Endothelial cell of umbilical vein (primary cell): ENCODE results near the gene RSRC1. TPM values are rescaled to one million over a fixed set of nuclear protein-coding genes. Genes with fewer than 3 reads are reported as not detected.

Experiments used
- BruUV-seq: library from RNA; stranded (reverse); fragments of 400-500 nt; replicated peaks from 2 replicates; lab custom pipeline; 2021; lab: Mats Ljungman, UMichigan
- CTCF ChIA-PET: fragments of 300-600, 350-600 bp; sonication (Branson Sonifier 250); formaldehyde crosslinking; loops from one replicate; lab custom pipeline; 2021; ENCODE audit warnings: antibody characterized with exemption, inconsistent platforms; lab: Charles Lee
- POLR2A ChIA-PET: fragments of 300-600, 350-600 bp; sonication (Branson Sonifier 250); formaldehyde crosslinking; loops from one replicate; lab custom pipeline; 2021; ENCODE audit warnings: antibody characterized with exemption, inconsistent platforms; lab: Charles Lee
- DNase-seq: peaks from one replicate; pipeline ENCODE4 v3.0.0-alpha.2; 2011; ENCODE audit warnings: low read depth, low spot score
- FAIRE-seq: peaks from 2 replicates; lab custom pipeline; 2011; peaks lifted over from hg19 to GRCh38; lab: Jason Lieb, UNC
- H2AFZ ChIP-seq: 2 replicates; pipeline ENCODE4 v1.6.0; 2012; ENCODE audit warnings: low read depth, low read length, control low read depth, inconsistent platforms
- H3K27ac ChIP-seq: 2 replicates; pipeline ENCODE4 v1.5.1; 2011; ENCODE audit warnings: low read depth, mild to moderate bottlenecking, control low read depth, low read length, moderate library complexity; ENCODE audit not compliant: insufficient read depth
- H3K27me3 ChIP-seq, 2 experiments: 2 replicates each; pipeline versions ENCODE4 v1.6.0 to v1.6.1; 2011; ENCODE audit warnings: low read length in 2 of 2, mixed read lengths in 1 of 2; ENCODE audit not compliant: control insufficient read depth in 2 of 2, insufficient read depth in 2 of 2
- H3K36me3 ChIP-seq, 2 experiments: 2 replicates in 1 of 2; 3 replicates in 1 of 2; pipeline ENCODE4 v1.5.1; 2011; ENCODE audit warnings: low read length in 2 of 2, mild to moderate bottlenecking in 1 of 2, moderate library complexity in 1 of 2; ENCODE audit not compliant: control insufficient read depth in 2 of 2, insufficient read depth in 2 of 2; ENCODE audit errors: extremely low read depth in 1 of 2
- H3K4me1 ChIP-seq: 3 replicates; pipeline ENCODE4 v1.5.1; 2011; ENCODE audit warnings: mild to moderate bottlenecking, low read length; ENCODE audit not compliant: control insufficient read depth, insufficient read depth; ENCODE audit errors: extremely low read depth
- H3K4me2 ChIP-seq: 2 replicates; pipeline ENCODE4 v1.6.1; 2011; ENCODE audit warnings: low read length, control low read depth, mixed read lengths; ENCODE audit not compliant: insufficient read depth
- H3K4me3 ChIP-seq, 3 experiments: fragments of 200-600 bp in 1 of 3; sonication (generic), shearing (Covaris generic) in 1 of 3; replicated peaks in 1 of 3; 2 replicates each; pipeline ENCODE4 v1.5.1; 2011 to 2016; ENCODE audit warnings: control low read depth in 3 of 3, low read length in 3 of 3, mild to moderate bottlenecking in 2 of 3, inconsistent platforms in 1 of 3, low read depth in 1 of 3, moderate library complexity in 1 of 3; ENCODE audit not compliant: insufficient read depth in 1 of 3
- H3K79me2 ChIP-seq: 2 replicates; pipeline ENCODE4 v1.6.0; 2012; ENCODE audit warnings: low read length, inconsistent platforms; ENCODE audit not compliant: control insufficient read depth, insufficient read depth
- H3K9ac ChIP-seq: replicated peaks from 2 replicates; pipeline ENCODE3; 2011; ENCODE audit warnings: low read length, control low read depth; ENCODE audit not compliant: insufficient read depth; ENCODE audit errors: extremely low read depth
- H3K9me1 ChIP-seq: replicated peaks from 3 replicates; pipeline ENCODE4 v1.6.0; 2011; ENCODE audit warnings: mild to moderate bottlenecking, low read length; ENCODE audit not compliant: control insufficient read depth, insufficient read depth; ENCODE audit errors: extremely low read depth
- H3K9me3 ChIP-seq: replicated peaks from 2 replicates; pipeline ENCODE4 v1.5.1; 2012; ENCODE audit warnings: low read length, inconsistent platforms; ENCODE audit not compliant: control insufficient read depth, insufficient read depth
- H4K20me1 ChIP-seq: replicated peaks from 2 replicates; pipeline ENCODE3; 2011; ENCODE audit warnings: mild to moderate bottlenecking, low read length; ENCODE audit not compliant: control insufficient read depth, insufficient read depth; ENCODE audit errors: extremely low read depth
- CTCF ChIP-seq, 2 donors: IDR thresholded peaks; 1 replicate in 1 of 2; 2 replicates in 1 of 2; pipeline ENCODE4 v1.5.1; 2011; ENCODE audit warnings: low read length in 2 of 2, mild to moderate bottlenecking in 2 of 2, moderate library complexity in 2 of 2, control low read depth in 1 of 2, inconsistent platforms in 1 of 2, low read depth in 1 of 2; ENCODE audit not compliant: insufficient read depth in 1 of 2; ENCODE audit errors: extremely low read depth in 1 of 2
- EZH2 ChIP-seq: IDR thresholded peaks from 2 replicates; pipeline ENCODE4 v1.6.1; 2012; ENCODE audit warnings: borderline replicate concordance, low read depth, mild to moderate bottlenecking, moderate library complexity, low read length, inconsistent platforms; ENCODE audit not compliant: severe bottlenecking
- FOS ChIP-seq: IDR thresholded peaks from 2 replicates; pipeline ENCODE4 v1.6.1; 2011; ENCODE audit warnings: mild to moderate bottlenecking, low read length, moderate library complexity, borderline replicate concordance; ENCODE audit not compliant: insufficient read depth
- GATA2 ChIP-seq: IDR thresholded peaks from 2 replicates; pipeline ENCODE4 v1.7.0; 2011; ENCODE audit warnings: low read depth, mild to moderate bottlenecking, moderate library complexity, mixed read lengths, low read length; ENCODE audit not compliant: insufficient read length, insufficient read depth
- JUN ChIP-seq: IDR thresholded peaks from 2 replicates; pipeline ENCODE4 v1.6.1; 2011; ENCODE audit warnings: borderline replicate concordance, low read depth; ENCODE audit not compliant: insufficient read length, insufficient read depth
- MYC ChIP-seq: IDR thresholded peaks from one replicate; pipeline ENCODE4 v1.6.1; 2011; ENCODE audit warnings: mild to moderate bottlenecking, low read depth, low read length
- POLR2A ChIP-seq: IDR thresholded peaks from 2 replicates; pipeline ENCODE4 v1.6.1; 2012; ENCODE audit warnings: low read depth, mild to moderate bottlenecking, control low read depth, low read length
- POLR2AphosphoS5 ChIP-seq: IDR thresholded peaks from 2 replicates; pipeline ENCODE4 v1.6.1; 2012; ENCODE audit warnings: low read depth, mild to moderate bottlenecking, control low read depth, low read length, moderate library complexity; ENCODE audit not compliant: insufficient read depth
- dilution Hi-C: fragments of 300-500 bp; cut with MboI; formaldehyde crosslinking; loops from one replicate; pipeline ENCODE4 v1.15.0; 2019; ENCODE audit warnings: low sequenced_read_pairs; ENCODE audit not compliant: extremely low pct_ligation_motif_present
- intact Hi-C: fragments of 100-400 bp; cut with micrococcal nuclease; formaldehyde crosslinking; loops from one replicate; pipeline ENCODE4 v1.10.0; 2022
- polyA plus RNA-seq, 4 experiments: library from polyadenylated mRNA; depleted of rRNA in 3 of 4; stranded (reverse) in 3 of 4; unstranded in 1 of 4; fragments of >200 nt; gene quantifications; 2 replicates each; pipeline versions ENCODE4 v1.2.1 to v1.2.3, GENCODE V29; 2011 to 2012; ENCODE audit warnings: missing spikeins in 1 of 4
- total RNA-seq: library from RNA; stranded (reverse); gene quantifications from 2 replicates; pipeline ENCODE4 v1.2.3, GENCODE V29; 2021
- TF ChIP-seq, protein P1 (sequence below): IDR thresholded peaks from 2 replicates; pipeline ENCODE4 v1.6.1; 2011; ENCODE audit not compliant: insufficient read depth, insufficient read length

RSRC1 gene
- total and polyA plus RNA-seq, 2 donors (not counting 3 experiments of a cell fraction or from before 2014, with no cell fraction given), result 1.8 to 25.4 TPM

DNA sequence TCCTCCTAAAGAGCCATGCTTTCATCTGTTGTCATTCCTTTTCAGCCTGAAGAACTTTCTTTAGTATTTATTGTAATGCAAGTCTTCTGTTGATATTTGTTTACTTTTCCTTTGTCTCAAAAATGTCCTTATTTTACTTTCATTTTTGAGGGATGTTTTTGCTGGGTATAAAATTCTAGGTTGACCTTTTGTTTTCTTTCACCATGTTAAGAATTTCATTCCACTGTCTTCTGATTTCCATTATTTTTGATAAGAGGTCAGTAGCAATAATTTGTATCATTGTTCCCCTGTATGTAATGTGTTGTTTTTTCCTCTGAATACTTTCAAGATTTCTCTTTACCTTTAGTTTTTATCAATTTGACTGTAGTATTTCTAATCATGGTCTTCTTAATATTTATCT is 91.1 kb downstream of the RSRC1 start:
- Histone ChIP-seq H3K36me3 (no peaks in the 10 kb centered on the region), H3K4me3 (no peak overlapping the region), H4K20me1 (no peaks in the 10 kb centered on the region), H3K27ac (no peak overlapping the region), H3K4me2 (no peak overlapping the region), H3K9me3 (no peaks in the 10 kb centered on the region), H3K79me2 (no peaks in the 10 kb centered on the region), H3K4me1 (no peaks in the 10 kb centered on the region), H3K9me1 (no peaks in the 10 kb centered on the region), H3K9ac (no peak overlapping the region), H3K27me3 (no peaks in the 10 kb centered on the region), H2AFZ (no peak overlapping the region)
- ChIA-PET POLR2A (no interaction called here), CTCF (no interaction called here)
- no TSS peak for BruUV-seq
- FAIRE-seq (no peak), DNase-seq (no peak)
- intact Hi-C loops, result no loop called here
- TF ChIP-seq EZH2, result no peak
- TF ChIP-seq MYC, result no peak
- TF ChIP-seq POLR2AphosphoS5, result no peak
- TF ChIP-seq GATA2, result no peak
- no peak for TF ChIP-seq POLR2A
- no peak for TF ChIP-seq FOS
- TF ChIP-seq CTCF (IDR thresholded peaks at IDR 0.05; ENCODE audit: extremely low read depth in 1 of 2, insufficient read depth in 1 of 2, low read depth in 1 of 2, low read length in 2 of 2), result no peak
- TF ChIP-seq, protein P1, sequence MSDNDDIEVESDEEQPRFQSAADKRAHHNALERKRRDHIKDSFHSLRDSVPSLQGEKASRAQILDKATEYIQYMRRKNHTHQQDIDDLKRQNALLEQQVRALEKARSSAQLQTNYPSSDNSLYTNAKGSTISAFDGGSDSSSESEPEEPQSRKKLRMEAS, result no peak
- no peak for TF ChIP-seq JUN
- dilution Hi-C loops, result no loop called here
